HuH-7 (cell line): Measurements from ENCODE around the gene VANGL2.

Source experiments
- DNase-seq: peaks from one replicate; pipeline ENCODE4 v3.0.0; 2011; ENCODE audit warnings: low spot score

Gene VANGL2

DNA sequence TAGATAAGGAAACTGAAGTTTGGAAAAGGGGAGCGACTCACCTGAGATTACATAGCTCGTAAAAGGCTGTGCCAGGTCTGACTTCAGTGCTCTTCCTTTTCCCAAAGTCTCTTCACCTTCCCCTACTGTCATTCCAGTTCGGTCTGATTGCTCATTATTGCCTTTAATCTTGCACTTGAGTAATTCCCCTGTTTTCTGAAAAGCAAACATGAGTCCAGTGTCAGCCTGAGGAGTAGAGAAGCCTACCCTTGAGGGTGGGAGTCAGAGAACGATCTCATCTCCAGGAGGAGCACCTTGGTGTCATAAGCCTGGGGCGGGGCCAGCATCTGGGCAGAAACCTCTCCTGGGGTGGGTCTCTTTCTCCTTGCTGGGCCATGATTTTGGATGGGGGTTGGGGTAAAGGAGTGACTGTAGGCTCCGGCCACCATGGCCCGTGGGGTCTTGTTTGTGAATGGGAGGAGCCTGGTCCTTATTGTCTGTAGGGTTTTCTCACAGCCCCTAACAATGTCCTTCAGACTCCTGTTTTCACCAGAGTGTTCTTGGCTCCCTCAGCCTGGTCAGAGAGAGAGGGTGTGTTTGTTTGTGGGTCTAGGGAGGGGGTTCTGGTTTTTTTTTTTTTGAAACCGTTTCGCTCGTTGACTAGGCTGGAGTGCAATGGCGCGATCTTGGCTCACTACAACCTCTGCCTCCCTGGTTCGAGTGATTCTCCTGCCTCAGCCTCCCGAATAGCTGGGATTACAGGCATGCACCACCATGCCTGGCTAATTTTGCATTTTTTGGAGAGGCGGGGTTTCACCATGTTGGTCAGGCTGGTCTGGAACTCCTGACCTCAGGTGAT lies 6.0 kb downstream of the VANGL2 start:
- DNase-seq: no peak

DNA sequence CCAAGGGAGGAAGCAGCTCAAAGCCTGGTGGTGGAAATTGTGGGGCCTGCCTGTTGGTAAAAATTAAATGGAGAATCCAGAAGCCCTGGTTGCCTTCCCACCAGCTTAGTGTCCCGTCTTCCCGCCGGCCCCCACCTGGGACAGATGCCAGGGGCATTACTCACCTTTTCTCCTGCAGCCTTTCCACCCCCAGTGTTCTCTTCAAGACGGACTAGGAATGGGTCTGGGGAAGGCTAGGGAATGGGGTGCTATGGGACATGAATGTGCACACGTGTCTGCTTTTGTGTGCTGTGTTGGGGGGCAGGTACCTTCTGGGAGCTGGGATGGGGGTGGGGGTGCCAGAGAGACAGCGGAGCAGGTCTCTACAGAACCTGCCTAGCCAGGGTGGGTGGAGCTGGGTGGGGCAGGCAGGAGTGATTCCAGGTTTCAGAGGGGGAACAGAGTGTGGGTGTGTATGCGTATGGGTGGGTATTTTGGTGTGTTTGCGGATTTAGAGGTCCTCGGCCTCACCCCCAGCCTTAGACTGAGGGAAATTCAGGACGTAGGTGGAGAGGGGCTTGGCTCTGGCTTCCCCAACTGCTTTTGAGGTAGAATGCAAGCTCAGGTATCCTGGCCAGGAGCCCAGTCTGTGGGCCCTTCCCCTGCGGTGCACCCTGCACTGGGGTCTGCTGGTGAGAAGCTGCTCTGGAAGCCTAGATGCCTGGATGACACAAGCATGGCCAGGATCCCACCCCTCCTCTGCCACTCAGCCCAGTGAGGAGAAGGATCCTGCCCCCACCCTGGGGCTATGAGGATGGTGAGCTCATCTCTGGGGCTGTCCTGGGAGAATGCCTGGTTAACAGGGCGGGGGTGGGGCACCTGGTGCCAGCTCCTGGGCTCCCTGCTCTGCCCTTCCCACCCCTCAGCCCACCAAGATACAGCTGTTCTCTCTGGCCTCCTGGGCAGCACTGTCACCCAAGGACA lies 7.8 kb downstream of the VANGL2 start:
- DNase-seq: no peak

DNA sequence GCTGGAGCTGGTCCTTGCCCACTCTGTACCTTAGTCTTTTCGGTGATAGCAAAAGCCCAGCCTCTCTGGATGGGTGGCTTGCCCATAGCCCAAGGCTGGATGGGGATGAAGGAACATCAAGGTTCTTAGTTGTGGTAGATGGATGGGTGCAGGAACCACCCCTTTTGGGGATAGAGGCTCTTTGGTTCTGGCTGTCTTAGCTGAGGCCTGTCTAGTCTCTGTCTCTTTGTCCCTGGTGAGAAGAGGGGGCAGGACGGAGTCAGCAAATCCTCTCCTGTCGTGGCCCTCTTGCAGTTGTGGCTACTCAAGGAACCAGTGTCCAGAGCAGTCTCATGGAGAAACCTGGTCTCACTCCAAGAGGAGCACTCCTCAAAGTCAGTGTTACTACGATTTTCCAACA lies 8.5 kb downstream of the VANGL2 start:
- DNase-seq: no peak

DNA sequence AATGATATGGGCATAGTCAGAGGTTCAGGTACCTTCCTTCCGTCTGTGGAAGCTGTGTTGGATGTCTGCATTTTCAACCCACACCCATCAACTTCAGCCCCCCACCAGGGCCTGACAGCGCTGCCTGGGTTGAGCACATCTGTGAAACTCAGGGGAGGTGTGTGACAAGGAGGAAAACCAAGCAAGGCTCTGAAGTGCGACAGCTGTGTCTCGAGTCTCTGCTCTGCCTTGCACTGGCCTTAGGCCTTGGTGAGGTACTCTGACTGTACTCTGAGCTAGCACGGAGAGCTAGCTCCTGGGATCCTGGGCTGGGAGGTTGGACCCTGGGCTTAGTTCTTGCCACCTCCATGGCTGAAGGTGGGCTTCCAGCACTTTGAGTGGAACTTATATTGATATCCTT lies 9.1 kb downstream of the VANGL2 start:
- DNase-seq: no peak

DNA sequence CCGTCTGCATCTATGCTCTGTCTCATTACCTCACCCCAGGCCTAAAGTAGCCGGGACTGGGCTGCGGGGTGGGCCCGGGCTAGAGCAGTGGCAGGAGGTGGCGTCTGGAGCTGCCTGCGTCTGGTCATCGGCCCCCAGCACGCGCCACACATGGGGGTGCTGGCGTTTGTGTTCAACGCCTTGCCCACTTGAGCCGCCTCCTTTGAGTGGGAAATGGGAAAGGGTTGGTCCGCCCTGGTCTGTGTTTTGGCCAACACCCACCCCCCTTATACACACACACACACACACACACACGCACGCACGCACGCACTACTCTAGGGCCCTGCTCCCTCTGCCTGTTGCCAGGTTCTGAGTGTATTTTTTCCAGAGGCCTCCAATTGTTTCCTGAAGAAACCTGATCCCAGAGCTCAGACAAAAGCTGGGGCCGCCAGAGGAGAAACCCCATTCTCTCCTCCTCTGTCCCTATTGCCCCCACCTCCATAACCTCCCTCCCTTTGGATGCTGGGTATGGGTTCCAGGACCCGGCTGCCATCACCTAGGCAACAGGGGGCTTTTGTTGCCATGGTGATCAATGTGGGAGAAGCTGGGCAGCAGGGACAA lies 10.1 kb downstream of the VANGL2 start:
- no peak for DNase-seq

DNA sequence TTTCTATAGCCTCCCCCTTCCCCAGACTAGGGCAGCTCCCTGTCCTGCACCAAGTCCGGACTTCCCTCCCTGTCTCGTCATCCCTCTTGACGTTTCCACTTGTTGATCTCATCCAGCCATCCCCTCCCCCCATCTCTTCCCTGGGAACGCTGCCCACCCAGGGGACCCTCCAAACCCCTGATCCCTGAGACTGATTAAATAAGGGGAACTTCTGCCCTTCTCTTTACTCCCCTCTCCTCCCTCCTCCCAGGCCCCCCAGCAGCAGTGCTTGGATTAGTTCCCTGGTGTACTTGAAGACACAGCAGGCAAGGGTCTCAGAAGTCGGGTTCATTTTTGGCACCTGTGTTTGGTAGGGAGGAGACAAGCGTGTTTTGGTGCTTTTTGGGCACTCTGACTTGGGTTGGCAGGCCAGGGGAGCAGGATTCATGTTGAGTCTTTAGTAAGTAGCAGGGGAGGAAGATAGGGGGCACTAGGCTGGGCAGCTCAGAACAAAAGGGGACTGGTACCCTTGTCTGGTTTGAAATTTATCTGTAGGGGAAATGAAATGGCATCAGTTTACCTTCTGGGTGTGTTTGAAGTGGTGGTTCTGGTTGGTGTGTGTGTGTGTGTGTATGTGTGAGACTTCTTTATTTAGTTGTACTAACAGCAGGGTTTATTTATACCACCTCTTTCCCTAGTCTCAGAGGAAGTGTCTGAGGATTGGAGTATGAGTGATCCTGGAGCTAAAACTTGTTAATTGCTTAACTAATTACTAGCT lies 11.1 kb downstream of the VANGL2 start:
- DNase-seq: no peak

DNA sequence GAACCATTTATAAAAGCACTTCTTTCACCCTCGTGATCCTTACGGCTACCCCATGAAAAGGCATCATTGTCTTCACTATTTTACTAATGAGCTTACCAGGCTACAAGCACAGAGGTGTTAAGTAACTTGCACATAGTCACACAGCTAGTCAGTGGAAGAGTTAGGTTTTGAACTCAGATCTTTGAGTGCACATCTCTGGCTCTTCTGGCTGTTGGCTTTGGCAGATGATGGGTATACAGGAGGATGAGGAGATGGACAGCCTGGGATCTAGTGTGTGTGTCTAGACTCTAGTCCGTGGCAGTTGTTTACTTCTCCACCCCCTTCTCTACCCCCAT lies 11.6 kb downstream of the VANGL2 start:
- DNase-seq: no peak

DNA sequence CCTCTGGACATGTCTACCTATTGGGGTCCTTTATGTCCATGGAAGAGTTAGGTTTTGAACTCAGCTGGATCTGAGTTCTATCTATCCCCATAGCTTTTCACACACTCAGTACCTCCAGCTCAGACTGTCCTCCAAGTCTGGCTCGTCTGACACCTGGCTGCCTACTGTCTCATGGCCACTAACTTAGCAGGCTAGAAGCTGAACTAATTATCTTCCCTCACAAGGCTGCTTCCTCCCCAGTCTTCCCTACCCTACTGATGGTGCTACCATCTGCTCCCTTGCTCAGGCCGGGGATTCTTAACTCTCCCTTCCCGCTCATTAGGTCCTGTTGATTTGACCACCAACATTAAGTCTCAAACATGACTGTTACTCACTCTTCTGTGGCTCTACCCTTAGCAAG lies 13.4 kb downstream of the VANGL2 start:
- DNase-seq: no peak

DNA sequence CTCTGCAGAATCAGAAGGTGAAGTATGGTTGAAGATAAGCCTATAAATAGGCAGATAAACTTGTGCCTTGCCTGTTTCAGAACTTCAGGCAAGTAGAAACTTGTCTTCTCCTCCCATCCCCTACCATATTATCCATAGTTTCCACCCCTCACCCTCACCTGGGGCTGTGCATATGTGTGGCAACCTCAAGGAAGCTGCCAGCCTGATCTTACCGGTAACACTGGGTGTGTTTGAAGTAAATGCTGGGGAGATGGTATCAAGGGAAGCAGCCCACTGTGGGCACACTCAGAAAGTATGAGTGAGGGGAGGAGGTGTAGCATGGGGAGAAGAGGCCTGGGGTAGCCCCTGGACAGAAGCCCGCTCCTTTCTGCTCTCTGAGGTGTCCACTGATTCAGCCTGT lies 14.5 kb downstream of the VANGL2 start:
- DNase-seq: no peak

DNA sequence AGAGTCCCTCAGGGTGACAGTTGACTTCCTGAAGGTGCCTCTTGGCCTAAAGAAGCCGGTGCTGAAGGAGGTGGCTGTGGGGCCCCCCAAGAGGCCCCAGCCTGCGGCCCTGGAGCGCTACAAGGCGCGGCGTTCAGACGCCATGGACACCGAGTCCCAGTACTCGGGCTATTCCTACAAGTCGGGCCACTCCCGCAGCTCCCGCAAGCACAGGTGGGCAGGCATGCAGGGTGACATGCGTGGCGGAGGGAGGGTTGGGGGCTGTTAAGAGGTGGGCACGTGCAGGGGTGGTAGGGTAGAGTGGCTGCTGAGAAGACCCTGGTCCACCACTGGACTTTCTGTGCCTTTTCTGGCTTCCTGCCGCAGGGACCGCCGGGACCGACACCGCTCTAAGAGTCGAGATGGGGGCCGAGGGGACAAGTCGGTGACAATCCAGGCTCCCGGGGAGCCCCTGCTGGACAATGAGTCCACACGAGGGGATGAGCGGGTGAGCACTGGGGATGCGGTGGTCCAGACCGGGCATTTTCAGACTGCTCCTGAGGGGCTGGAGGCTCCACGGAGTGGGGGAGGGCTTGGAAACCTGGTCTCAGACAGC lies 15.4 kb downstream of the VANGL2 start:
- DNase-seq: no peak

DNA sequence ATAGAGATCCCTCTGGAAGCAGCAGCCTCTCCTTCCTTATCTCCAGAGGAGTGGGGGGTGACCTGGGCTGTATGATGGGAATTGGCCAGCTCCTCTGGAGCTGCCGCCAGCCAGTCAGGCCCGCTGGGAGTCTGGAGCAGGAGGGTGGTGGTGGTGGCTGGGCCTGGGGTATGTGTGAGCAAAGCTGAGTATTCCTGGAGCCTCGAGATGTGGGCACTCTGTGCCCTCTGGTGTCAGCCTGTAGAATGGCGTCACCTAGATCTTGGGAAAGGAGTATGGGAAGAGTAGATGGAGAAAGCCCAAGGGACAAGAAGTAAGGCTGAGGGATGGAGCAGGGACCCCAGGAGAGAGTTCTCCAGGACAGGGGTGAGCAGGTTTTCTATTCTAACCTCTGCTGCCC lies 16.0 kb downstream of the VANGL2 start:
- DNase-seq: peak; percentile 53

DNA sequence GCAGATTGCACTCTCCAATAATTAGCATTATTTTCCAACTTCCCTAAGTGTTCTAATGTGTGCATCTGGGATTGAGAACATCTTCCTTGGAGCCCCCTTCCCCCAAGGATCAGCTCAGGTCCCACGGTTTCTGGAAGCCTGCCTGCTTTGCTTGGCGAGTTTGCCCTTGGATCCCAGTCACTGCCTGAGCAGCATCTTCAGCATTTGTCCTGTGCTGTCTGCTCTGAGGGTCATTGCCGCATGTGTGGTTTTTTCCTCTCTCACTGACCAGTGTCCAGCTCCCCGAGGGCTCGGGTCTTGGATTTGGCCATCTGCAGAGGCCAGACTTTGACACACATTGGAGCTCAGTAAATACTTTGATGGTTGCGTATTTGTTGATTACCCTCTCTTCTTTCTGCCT lies 18.1 kb downstream of the VANGL2 start:
- no peak for DNase-seq

DNA sequence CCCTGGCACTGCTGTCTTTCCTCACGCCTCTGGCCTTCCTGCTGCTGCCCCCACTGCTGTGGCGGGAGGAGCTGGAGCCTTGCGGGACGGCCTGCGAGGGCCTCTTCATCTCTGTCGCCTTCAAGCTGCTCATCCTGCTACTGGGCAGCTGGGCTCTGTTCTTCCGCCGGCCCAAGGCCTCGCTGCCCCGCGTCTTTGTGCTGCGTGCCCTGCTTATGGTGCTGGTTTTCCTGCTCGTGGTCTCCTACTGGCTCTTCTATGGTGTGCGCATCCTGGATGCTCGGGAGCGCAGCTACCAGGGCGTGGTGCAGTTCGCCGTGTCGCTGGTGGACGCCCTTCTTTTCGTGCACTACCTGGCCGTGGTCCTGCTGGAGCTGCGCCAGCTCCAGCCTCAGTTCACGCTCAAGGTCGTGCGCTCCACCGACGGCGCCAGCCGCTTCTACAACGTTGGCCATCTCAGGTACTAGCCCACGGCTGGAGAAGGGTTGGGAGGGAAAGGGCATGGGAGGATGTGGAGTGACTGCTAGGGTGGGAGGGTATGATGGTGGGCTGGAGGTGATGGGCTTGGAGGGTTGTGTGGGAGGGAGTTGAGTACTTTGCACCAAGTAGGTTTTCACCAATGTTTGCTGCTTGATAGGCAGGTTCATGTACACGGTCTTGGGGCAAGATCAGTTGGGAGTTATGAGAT lies 18.9 kb downstream of the VANGL2 start:
- no peak for DNase-seq

DNA sequence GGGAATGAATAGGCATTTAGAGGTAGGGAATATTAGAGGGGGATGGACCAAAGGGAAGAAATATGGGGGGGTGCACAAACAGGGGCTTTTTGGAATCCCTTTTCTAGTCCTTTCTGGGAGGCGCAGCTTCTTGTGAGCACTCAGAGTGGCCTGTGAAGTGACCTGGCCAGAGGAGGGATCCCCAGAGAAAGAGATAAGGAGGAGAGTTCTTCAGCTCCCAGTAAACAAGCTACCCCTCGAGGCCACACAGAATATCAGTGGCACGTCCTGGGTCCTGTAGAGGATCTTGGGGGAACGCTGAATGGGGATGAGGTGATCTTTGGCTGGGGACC lies 19.4 kb downstream of the VANGL2 start:
- no peak for DNase-seq

DNA sequence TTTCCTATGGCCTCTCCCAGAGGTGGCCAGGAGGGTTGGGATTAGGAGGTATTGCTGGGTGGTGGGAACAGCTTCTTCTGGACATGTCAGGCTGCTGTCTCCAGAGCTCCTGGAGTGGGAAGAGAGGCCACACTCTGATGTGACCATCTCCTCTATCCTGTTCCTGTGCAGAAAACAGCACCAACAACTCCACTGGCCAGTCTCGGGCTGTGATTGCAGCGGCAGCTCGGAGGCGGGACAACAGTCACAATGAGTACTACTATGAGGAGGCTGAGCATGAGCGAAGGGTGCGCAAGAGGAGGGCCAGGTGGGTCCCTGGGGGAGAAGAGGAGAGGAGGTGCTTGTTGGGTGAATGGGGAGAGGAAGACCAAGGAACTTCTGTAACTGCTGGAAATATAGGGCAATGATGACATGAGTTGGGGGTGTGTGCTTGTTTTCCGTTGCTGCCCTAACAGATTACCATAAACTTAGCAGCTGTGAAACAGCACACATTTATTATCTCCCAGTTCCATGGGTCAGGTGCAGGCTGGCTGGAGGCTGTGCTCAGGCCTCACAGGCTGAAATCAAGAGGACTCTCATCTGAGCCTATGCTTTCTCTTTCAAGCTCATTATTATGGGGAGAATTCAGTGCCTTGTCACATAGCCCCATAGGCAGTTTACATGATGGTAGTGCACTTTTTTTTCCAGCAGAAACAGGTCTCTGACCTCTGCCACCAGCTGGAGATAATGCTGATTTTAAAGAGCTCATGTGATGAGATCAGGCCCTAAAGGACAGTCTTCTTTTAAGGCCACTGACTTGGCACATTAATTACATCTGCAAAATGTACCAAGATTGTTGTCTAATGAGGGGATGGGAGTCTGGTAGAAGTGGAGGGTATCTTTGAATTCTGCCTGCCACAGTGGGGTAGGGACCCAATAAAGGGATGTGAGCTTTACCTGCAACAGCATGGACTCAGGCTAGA lies 20.8 kb downstream of the VANGL2 start:
- DNase-seq: no peak

DNA sequence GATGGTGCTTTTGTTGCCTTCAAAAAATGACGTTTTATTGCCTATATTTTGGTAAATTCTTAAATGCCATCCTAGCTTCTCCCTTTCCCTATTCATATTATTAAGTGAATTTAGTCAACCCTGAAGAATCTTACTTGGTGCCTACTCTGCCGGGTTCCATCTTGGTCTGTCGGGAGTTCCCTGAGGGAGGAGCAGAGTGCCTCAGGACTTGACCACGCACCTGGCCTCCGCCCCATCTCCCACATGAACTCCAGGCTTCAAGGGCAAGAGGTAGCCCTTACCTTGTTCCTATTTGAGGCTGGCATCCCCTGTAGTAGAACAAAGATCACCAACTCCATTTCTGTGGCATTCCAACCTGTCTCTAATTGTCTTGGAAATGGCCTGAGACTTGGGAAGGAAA lies 21.5 kb downstream of the VANGL2 start:
- no peak for DNase-seq

DNA sequence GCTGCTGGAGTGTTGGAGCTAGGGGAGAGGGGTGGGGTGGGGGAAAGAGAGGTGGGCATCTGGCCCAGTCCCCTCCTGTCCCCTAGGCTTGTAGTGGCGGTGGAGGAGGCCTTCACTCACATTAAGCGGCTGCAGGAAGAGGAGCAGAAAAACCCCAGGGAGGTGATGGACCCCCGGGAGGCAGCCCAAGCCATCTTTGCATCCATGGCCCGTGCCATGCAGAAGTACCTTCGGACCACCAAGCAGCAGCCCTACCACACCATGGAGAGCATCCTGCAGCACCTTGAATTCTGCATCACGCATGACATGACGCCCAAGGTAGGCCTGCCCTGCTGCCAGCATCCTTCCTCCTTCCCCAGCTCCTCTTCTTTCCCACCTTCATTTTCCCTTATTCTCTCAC lies 23.6 kb downstream of the VANGL2 start:
- no peak for DNase-seq

DNA sequence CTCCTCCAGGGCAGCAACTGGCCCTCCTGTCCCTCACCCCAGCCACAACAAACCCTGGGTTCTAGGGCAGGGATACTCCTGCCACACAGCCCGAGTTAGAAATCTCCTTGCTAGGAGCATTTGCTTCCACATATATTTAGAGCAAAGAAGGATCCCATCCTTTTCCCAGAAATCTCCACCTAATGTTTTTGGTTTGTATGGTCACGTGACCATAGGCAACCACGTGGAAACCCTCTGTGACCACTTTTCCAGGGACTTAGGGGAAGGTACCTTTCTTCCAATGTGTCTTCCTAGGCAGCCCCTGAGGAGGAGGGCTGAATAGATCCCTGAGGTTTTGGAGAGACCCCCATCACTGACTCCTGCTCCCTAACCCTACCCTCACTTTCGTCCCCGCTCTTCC lies 25.5 kb downstream of the VANGL2 start:
- DNase-seq: no peak

DNA sequence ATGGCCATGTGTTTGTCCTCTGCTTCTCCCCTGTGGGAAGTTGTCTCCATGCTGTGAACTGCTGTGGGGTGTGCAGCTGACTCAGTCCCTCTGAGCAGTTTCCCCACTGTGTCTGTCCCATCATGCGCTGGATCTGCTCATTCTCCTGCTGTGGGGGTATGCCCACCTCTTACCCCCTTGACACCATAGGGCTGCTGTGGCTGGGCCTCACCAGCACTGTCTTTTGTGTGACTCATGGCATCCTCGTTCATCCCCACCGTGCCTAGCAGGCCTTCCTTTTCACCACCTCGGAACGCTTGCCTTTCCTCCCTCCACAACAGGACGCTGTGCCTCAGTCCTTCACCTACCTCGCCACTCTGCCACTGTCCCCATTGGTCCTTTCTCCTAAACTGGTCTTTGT lies 27.3 kb downstream of the VANGL2 start:
- DNase-seq: no peak

DNA sequence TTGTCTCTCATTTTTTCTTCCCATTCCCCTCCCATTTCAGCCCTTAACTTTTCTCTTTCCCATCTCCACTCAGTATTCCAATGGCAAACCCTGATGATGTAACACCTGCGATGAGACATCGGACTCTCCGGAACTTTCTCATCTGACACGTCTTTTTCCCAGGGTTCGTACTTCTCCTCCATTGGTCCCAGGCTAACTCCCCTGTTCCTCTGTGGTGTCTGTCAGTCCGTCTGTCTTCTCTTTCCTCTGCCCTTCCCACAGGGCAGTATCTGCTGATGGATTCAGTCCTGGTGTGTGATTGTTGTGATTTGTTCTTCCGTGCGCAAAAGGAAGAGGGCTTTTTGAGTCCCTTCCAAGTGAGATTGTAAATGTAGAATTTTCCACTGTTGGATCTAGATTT lies 27.7 kb downstream of the VANGL2 start:
- no peak for DNase-seq
